Pancreas (tissue), 10 donors: ENCODE data around the gene IFI6. TPM values are rescaled to one million over a fixed set of nuclear protein-coding genes. Genes with fewer than 3 reads are reported as not detected.
"Not testable (repeated sequence)": the region's sequence is repeated elsewhere in the genome, so short reads cannot be mapped to it uniquely, and the experiment has no call there.

Source experiments
- ATAC-seq, 4 donors: fragments of 200-7000 bp; cut with Tn5 transposase; one replicate each; pipeline versions ENCODE4 v1.8.0 to v1.9.1; 2020; ENCODE audit warnings: mild to moderate bottlenecking in 4 of 4, moderate library complexity in 4 of 4
- DNase-seq, 6 donors: peaks; one replicate each; pipeline ENCODE4 v3.0.0-alpha.2; 2020
- FAIRE-seq: peaks from 2 replicates; lab custom pipeline; 2012; peaks lifted over from hg19 to GRCh38; lab: Jason Lieb, UNC
- H3K27ac ChIP-seq, 4 donors: fragments of 200-600 bp; sonication (generic); 1 replicate in 3 of 4; 2 replicates in 1 of 4; pipeline versions ENCODE4 v1.5.0 to v1.8.0; 2020
- H3K27me3 ChIP-seq, 4 donors: fragments of 200-600 bp; one replicate each; pipeline ENCODE4 v1.8.0; 2021
- H3K36me3 ChIP-seq, 3 donors: fragments of 200-600 bp; sonication (generic) in 1 of 3; one replicate each; pipeline versions ENCODE4 v1.5.0 to v1.8.0; 2020 to 2021
- H3K4me1 ChIP-seq, 3 donors: fragments of 200-600 bp; one replicate each; pipeline ENCODE4 v1.8.0; 2021
- H3K4me3 ChIP-seq, 4 donors: fragments of 200-600 bp; sonication (generic) in 2 of 4; one replicate each; pipeline versions ENCODE4 v1.5.0 to v1.8.0; 2020 to 2021
- H3K9me3 ChIP-seq, 4 donors: fragments of 200-600 bp; one replicate each; pipeline ENCODE4 v1.8.0; 2021
- CTCF ChIP-seq, 4 donors: fragments of 200-600 bp; sonication (generic) in 3 of 4; IDR thresholded peaks; one replicate each; pipeline versions ENCODE4 v1.5.0 to v1.8.0; 2021; ENCODE audit warnings: antibody characterized with exemption in 4 of 4
- WGBS, 2 donors: extraction: QIAGEN DNeasy Blood & Tissue Kit; methylation state at CpG; one replicate each; pipeline ENCODE4 v1.1.7; 2013; 5-methylcytosine and 5-hydroxymethylcytosine counted together
- intact Hi-C, 3 donors: fragments of 100-400 bp; cut with DNase I; formaldehyde crosslinking; loops; one replicate each; pipeline versions ENCODE4 v1.11.1 to v1.14.2; 2022
- polyA plus RNA-seq, 2 donors: library from polyadenylated mRNA; stranded (reverse); fragments of 200-250 nt; gene quantifications; one replicate each; pipeline ENCODE4 v1.2.3, GENCODE V29; 2013
- total RNA-seq, 6 donors: library from RNA; stranded (reverse); fragmentation: NEBNext Ultra II Directional in 4 of 6; extraction: Animal tissue kit (Norgen Biotek cat#: 25700) in 4 of 6; gene quantifications; one replicate each; pipeline versions ENCODE4 v1.2.1 to v1.2.4, GENCODE V29; 2021 to 2023
- donor health status: healthy with polysubstance abuse.
- donor health status: DM: no; HTN: no; CAD: no; lungs with moderate emphysema.
- donor health status: DM: no; HTN: no; CAD: no.
- donor health status: control.
- donor health status: control.
- donor health status: Bipolar disorder and iron deficiency.
- donor health status: DM: yes; HTN: yes; CAD: no.
- donor health status: DM: no; HTN: no; CAD: no.
- donor health status: DM: no; HTN: no; CAD: no.
- donor health status: DM: yes; HTN: yes; CAD: no.

IFI6 gene
- total and polyA plus RNA-seq, 8 donors, result 7.8 to 186 (median 38.4) TPM

- 75 to 80% methylated on average over 5 of the region's 5 CpGs for WGBS, 2 donors
- intact Hi-C loops, result no loop called here
- TF ChIP-seq CTCF (IDR thresholded peaks at IDR 0.05), result no peak
These were observed 27.5 kb downstream of the IFI6 start for GRCh38 chr1:27644369-27645070.

GRCh38 chr1:27643600-27644368 lies 28.2 kb downstream of the IFI6 start:
- ATAC-seq (peak; percentile 72 to 96 (median 92)), DNase-seq (peak in 4 of 6 donors; percentile 38 to 75 (median 61)), FAIRE-seq (no peak)
- 21 to 25% methylated on average over 13 of the region's 13 CpGs for WGBS, 2 donors
- intact Hi-C loops, result no loop called here
- no peaks in the 10 kb centered on the region for H3K36me3 ChIP-seq
- no peak overlapping the region for H3K27ac ChIP-seq
- H3K27me3 ChIP-seq, result no peaks in the 10 kb centered on the region
- H3K4me1 ChIP-seq, result no peaks in the 10 kb centered on the region
- TF ChIP-seq CTCF (IDR thresholded peaks at IDR 0.05), result peak; percentile 61 to 82 (median 72)
- no peaks in the 10 kb centered on the region for H3K9me3 ChIP-seq
- H3K4me3 ChIP-seq, result no peak overlapping the region

More at GRCh38 chr1:27644369-27645070, 27.5 kb downstream of the IFI6 start:
- no peak for ATAC-seq
- H3K4me1 ChIP-seq, result no peaks in the 10 kb centered on the region
- no peak for FAIRE-seq
- no peak overlapping the region for H3K27ac ChIP-seq
- no peak for DNase-seq
- H3K4me3 ChIP-seq, result no peak overlapping the region
- no peaks in the 10 kb centered on the region for H3K36me3 ChIP-seq
- H3K27me3 ChIP-seq, result no peaks in the 10 kb centered on the region
- H3K9me3 ChIP-seq, result no peaks in the 10 kb centered on the region

GRCh38 chr1:27640514-27640913 lies 31.5 kb downstream of the IFI6 start:
- DNase-seq, FAIRE-seq, H3K36me3 ChIP-seq, H3K27ac ChIP-seq, H3K4me3 ChIP-seq, intact Hi-C loops, H3K4me1 ChIP-seq, H3K27me3 ChIP-seq, ATAC-seq, H3K9me3 ChIP-seq: not testable (repeated sequence)
- WGBS, 2 donors, result 78 to 84% methylated on average over 9 of the region's 9 CpGs

GRCh38 chr1:27638805-27639204 lies 33.2 kb downstream of the IFI6 start:
- Histone ChIP-seq H3K4me3 (no peak overlapping the region), H3K36me3 (no peaks in the 10 kb centered on the region), H3K27me3 (no peaks in the 10 kb centered on the region), H3K4me1 (no peaks in the 10 kb centered on the region), H3K27ac (no peak overlapping the region), H3K9me3 (no peaks in the 10 kb centered on the region)
- ATAC-seq, result no peak
- intact Hi-C loops, result no loop called here
- FAIRE-seq, result no peak
- no peak for DNase-seq
- WGBS, 2 donors, result 95 to 96% methylated on average over 2 of the region's 2 CpGs
- no peak for TF ChIP-seq CTCF (IDR thresholded peaks at IDR 0.05)

DNA sequence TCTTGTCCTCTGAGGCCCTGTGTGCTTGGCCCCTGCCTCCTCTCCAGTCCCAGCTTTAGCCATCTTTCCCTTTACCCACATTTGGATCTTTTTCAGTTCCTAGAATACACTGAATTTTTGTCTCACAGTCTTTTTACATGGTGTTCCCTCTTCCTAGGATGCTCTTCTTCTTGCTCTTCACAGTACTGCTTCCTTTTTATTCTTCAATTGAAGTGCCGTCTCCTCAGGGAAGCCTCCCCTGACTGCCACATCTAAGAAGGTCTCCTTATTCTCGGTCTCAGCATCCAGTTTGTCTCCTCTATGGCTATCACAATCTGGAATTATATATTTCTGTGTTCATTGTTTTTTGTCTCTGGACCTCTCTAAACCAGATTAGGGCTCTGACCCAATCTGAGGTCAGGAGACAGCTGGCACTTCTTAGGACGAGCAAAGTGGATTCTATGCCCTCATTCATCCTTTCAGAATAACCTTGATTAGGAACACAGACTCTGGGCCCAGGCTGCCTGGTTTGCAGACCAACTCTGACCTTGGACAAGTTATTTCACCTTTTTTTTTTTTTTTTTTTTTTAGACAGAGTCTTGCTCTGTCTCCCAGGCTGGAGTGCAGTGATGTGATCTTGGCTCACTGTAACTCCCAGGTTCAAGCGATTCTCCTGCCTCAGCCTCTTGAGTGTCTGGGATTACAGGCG lies 33.8 kb downstream of the IFI6 start:
- DNase-seq (no peak), FAIRE-seq (no peak), ATAC-seq (no peak)
- H3K4me3 ChIP-seq, result no peak overlapping the region
- H3K4me1 ChIP-seq, result no peaks in the 10 kb centered on the region
- 61 to 64% methylated on average over 5 of the region's 5 CpGs for WGBS, 2 donors
- no peak for TF ChIP-seq CTCF (IDR thresholded peaks at IDR 0.05)
- H3K36me3 ChIP-seq, result no peaks in the 10 kb centered on the region
- H3K27ac ChIP-seq, result no peak overlapping the region
- H3K27me3 ChIP-seq, result no peaks in the 10 kb centered on the region
- intact Hi-C loops, result no loop called here
- no peaks in the 10 kb centered on the region for H3K9me3 ChIP-seq
